Testis (tissue), 3 donors: Measurements from ENCODE around the gene GATA2. TPM values are rescaled to one million over a fixed set of nuclear protein-coding genes. Genes with fewer than 3 reads are reported as not detected.

Experiments
- DNase-seq: peaks from one replicate; pipeline ENCODE4 v3.0.0-alpha.2; 2019
- H3K27ac ChIP-seq, 2 donors: fragments of 200-600 bp; sonication (generic); one replicate each; pipeline ENCODE4 v1.5.1; 2019
- H3K27me3 ChIP-seq: fragments of 200-600 bp; sonication (generic); one replicate; pipeline ENCODE4 v1.5.1; 2019
- H3K36me3 ChIP-seq: fragments of 200-600 bp; sonication (generic); one replicate; pipeline ENCODE4 v1.5.1; 2017; ENCODE audit warnings: low read depth; ENCODE audit errors: missing control alignments
- H3K4me1 ChIP-seq: fragments of 200-600 bp; sonication (generic); one replicate; pipeline ENCODE4 v1.5.1; 2019
- H3K4me3 ChIP-seq, 2 donors: fragments of 200-600 bp; sonication (generic); one replicate each; pipeline ENCODE4 v1.5.1; 2017 to 2019
- H3K9me3 ChIP-seq: fragments of 200-600 bp; sonication (generic); one replicate; pipeline ENCODE4 v1.5.1; 2017
- POLR2A ChIP-seq: fragments of 450-650 bp; IDR thresholded peaks from one replicate; pipeline ENCODE4 v1.6.1; 2017; ENCODE audit warnings: antibody characterized with exemption, mild to moderate bottlenecking, moderate library complexity
- WGBS, 2 donors: methylation state at CpG; one replicate each; pipeline ENCODE4 v1.1.5; 2018; 5-methylcytosine and 5-hydroxymethylcytosine counted together
- intact Hi-C: fragments of 100-400 bp; cut with DNase I; formaldehyde crosslinking; loops from one replicate; pipeline ENCODE4 v1.15.1; 2023; ENCODE audit warnings: low total_unique reads
- polyA plus RNA-seq: library from polyadenylated mRNA; stranded (reverse); fragments of 350-450 nt; fragmentation: Illumina TruSeq; extraction: RNeasy Lipid Tissue Mini Kit (QIAGEN cat#74804); gene quantifications from one replicate; pipeline ENCODE4 v1.2.3, GENCODE V29; 2014; ENCODE audit warnings: low read depth, low replicate concordance; ENCODE audit not compliant: insufficient read depth
- total RNA-seq, 2 donors: library from RNA; depleted of rRNA; stranded (reverse); fragments of >200 nt; gene quantifications; one replicate each; pipeline ENCODE4 v1.2.3, GENCODE V29; 2016
- TF ChIP-seq, protein P1 (sequence below), 3 experiments: fragments of 450-650 bp in 2 of 3; fragments of 200-600 bp in 1 of 3; sonication (generic) in 1 of 3; IDR thresholded peaks; one replicate each; pipeline ENCODE4 v1.5.1; 2016 to 2019; ENCODE audit warnings: antibody characterized with exemption in 3 of 3, mild to moderate bottlenecking in 2 of 3, moderate library complexity in 1 of 3

The GATA2 gene
- total and polyA plus RNA-seq, 3 donors from 2014 or later = 6.6 to 13.5 (median 11.9) TPM

DNA sequence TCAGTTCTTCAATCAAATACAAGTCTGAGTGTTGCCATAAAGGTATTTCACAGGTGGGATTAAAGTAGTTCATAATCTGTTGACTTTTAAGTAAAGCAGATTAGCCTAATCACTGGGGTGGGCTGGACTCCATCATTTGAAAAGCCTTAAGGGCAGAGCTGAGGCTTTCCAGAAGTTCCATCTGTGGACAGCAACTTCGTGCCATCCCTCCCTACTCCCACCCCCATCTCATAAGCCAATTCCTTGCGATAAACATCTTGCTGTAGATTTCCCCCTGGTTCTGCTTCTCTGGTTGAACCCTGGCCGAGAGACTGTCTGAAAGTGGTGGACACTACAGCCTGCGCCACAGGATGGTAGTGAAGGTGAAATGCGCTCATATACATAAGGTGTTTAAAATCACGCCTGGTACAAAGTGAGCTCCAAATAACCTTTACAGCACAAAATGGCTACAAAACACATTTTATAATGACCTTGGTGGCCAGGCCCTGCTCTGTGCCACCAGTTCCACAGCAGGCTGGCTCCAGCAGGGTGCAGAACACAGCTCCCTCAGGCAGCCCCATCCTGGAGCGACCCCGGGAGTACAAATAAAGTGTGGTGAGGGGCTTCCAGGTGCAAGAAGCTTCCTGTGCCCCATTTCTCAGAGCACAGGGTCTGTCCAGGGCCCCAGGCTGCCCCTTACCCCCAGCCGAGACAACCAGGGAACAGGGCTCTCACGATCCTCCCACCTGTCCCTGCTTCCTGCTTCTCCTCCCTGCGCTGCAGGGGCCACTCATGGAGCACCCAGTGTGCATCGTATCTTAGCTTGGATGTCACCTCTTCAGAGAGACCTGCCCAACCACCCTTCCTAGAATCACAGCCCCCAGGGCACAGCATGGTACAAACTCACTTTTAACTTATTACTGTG is 25.8 kb upstream of the GATA2 start:
- TF ChIP-seq, protein P1, sequence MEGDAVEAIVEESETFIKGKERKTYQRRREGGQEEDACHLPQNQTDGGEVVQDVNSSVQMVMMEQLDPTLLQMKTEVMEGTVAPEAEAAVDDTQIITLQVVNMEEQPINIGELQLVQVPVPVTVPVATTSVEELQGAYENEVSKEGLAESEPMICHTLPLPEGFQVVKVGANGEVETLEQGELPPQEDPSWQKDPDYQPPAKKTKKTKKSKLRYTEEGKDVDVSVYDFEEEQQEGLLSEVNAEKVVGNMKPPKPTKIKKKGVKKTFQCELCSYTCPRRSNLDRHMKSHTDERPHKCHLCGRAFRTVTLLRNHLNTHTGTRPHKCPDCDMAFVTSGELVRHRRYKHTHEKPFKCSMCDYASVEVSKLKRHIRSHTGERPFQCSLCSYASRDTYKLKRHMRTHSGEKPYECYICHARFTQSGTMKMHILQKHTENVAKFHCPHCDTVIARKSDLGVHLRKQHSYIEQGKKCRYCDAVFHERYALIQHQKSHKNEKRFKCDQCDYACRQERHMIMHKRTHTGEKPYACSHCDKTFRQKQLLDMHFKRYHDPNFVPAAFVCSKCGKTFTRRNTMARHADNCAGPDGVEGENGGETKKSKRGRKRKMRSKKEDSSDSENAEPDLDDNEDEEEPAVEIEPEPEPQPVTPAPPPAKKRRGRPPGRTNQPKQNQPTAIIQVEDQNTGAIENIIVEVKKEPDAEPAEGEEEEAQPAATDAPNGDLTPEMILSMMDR (IDR thresholded peaks at IDR 0.05) = no peak
- no peak for TF ChIP-seq POLR2A
- Histone ChIP-seq H3K36me3 (no peaks in the 10 kb centered on the region), H3K27ac (no peak overlapping the region), H3K4me3 (no peak overlapping the region), H3K9me3 (no peaks in the 10 kb centered on the region), H3K4me1 (no peaks in the 10 kb centered on the region), H3K27me3 (no peaks in the 10 kb centered on the region)
- no peak for DNase-seq
- intact Hi-C loops = no loop called here
- WGBS, 2 donors = 77 to 80% methylated on average over 12 of the region's 12 CpGs

DNA sequence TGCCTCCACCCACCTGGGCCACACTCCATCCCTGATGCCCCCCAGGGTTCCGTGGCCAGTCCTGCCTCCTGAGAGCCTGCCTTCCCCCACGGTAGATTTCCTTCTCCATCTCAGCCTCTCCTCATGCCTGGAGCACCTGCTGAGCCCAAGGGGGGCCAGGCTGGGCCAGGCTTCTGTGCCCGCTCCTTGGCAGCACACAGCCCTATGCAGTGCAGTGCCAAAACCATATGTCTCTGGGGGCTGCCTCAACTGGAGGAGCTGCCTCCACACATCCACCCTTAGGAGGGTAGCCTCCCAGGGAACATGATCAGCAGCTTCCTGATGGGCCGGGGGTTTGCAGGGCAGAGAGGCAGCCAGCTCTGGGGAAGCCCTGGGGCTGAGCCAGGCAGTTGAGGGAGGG is 24.6 kb upstream of the GATA2 start:
- no peaks in the 10 kb centered on the region for H3K4me1 ChIP-seq
- no peaks in the 10 kb centered on the region for H3K36me3 ChIP-seq
- no peak for DNase-seq
- no peak overlapping the region for H3K27ac ChIP-seq
- intact Hi-C loops = no loop called here
- H3K9me3 ChIP-seq = no peaks in the 10 kb centered on the region
- TF ChIP-seq, protein P1 (IDR thresholded peaks at IDR 0.05) = no peak
- TF ChIP-seq POLR2A = no peak
- no peak overlapping the region for H3K4me3 ChIP-seq
- 60 to 83% methylated on average over 3 to 4 of the region's 4 CpGs for WGBS, 2 donors
- H3K27me3 ChIP-seq = no peaks in the 10 kb centered on the region

DNA sequence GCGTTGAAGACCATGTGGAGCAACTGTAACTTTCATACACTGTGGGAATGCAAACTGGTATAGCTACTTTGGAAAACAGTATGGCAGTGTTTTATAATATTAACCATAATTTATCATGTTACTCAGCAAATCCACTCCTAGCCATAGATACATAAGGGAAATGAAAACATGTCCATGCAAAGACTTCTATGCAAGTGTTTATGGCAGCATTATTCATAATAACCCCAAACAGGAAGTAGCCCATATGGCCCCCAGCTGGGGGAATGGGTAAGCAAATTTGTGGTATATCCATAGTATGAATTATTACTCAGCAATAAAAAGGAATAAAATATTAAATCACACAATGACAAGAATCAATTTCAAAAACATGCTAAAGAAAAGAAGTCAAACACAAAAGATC is 23.0 kb upstream of the GATA2 start:
- H3K9me3 ChIP-seq = no peaks in the 10 kb centered on the region
- intact Hi-C loops = no loop called here
- no peaks in the 10 kb centered on the region for H3K27me3 ChIP-seq
- H3K4me1 ChIP-seq = no peaks in the 10 kb centered on the region
- no peak for DNase-seq
- H3K36me3 ChIP-seq = no peaks in the 10 kb centered on the region
- no peak overlapping the region for H3K27ac ChIP-seq
- no peak overlapping the region for H3K4me3 ChIP-seq
- TF ChIP-seq, protein P1 (IDR thresholded peaks at IDR 0.05) = no peak
- no peak for TF ChIP-seq POLR2A
- WGBS, 2 donors = 88 to 94% methylated on average over 1 of the region's 1 CpG

DNA sequence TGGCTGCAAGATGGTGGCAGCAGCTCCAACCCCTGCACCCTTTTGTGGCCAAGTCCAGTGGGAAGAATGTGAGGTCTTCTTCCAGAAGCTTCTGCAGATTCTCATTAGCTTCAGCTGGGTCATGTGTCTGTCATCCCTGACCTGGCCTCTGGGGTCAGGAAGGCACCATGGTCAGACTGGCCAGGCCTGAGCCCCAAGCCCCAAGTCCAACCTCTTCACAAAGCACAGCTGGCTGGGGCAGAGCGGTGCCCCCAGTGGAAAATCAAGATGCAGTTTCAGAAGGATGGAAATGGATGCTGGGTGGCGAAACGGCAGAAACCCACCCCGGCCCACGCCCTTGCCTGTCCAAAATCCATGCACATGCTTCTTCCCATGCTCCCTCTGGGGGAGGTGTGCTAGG is 15.9 kb upstream of the GATA2 start:
- intact Hi-C loops = no loop called here
- TF ChIP-seq, protein P1 (IDR thresholded peaks at IDR 0.05) = no peak
- TF ChIP-seq POLR2A = no peak
- no peak overlapping the region for H3K27ac ChIP-seq
- no peaks in the 10 kb centered on the region for H3K36me3 ChIP-seq
- WGBS, 2 donors = 87 to 97% methylated on average over 5 of the region's 5 CpGs
- H3K4me1 ChIP-seq = no peaks in the 10 kb centered on the region
- no peaks in the 10 kb centered on the region for H3K9me3 ChIP-seq
- H3K4me3 ChIP-seq = no peak overlapping the region
- no peak for DNase-seq
- H3K27me3 ChIP-seq = no peaks in the 10 kb centered on the region

DNA sequence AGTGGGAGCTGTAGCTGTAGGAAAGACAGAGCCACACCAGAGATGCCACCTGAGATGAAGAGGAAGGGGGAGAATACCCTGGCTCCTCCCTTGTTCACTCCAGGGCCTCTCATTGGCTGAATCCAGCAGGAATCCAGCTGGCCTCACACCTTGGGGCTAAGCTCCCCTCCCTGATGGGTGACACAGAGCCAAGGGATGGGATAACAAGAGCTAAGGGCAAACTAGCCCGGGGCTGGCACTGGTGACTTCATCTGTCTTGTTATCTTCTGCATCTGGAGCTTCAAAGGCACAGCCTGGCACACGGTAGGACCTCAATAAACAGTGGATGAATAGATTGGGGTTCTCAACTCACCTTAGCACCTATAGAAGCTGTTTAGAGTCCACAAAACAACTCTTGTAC is 13.8 kb upstream of the GATA2 start:
- H3K27ac ChIP-seq = no peak overlapping the region
- H3K9me3 ChIP-seq = no peaks in the 10 kb centered on the region
- H3K4me1 ChIP-seq = no peaks in the 10 kb centered on the region
- intact Hi-C loops = no loop called here
- 83 to 88% methylated on average over 2 of the region's 2 CpGs for WGBS, 2 donors
- no peak for TF ChIP-seq POLR2A
- TF ChIP-seq, protein P1 (IDR thresholded peaks at IDR 0.05) = no peak
- H3K36me3 ChIP-seq = no peaks in the 10 kb centered on the region
- H3K4me3 ChIP-seq = no peak overlapping the region
- no peak for DNase-seq
- H3K27me3 ChIP-seq = no peaks in the 10 kb centered on the region
